ENCODE measurements around the gene L2HGDH. TPM values are rescaled to one million over a fixed set of nuclear protein-coding genes. Genes with fewer than 3 reads are reported as not detected.

The L2HGDH gene
- total RNA-seq, 1 experiment from 2014 or later: 25.0 TPM

- POLR2A ChIA-PET: no interaction called here
- no peak overlapping the region for H3K4me3 Mint-ChIP-seq (ENCODE audit: unreplicated experiment)
- H3K27ac Mint-ChIP-seq (ENCODE audit: unreplicated experiment): no peak overlapping the region
Observed at GRCh38 chr14:50225067-50225973, 86.7 kb downstream of the L2HGDH start.

GRCh38 chr14:50222055-50222613 lies 89.9 kb downstream of the L2HGDH start:
- no peaks in the 10 kb centered on the region for H3K9me3 Mint-ChIP-seq (ENCODE audit: unreplicated experiment)
- H3K4me3 Mint-ChIP-seq (ENCODE audit: unreplicated experiment): no peak overlapping the region
- intact Hi-C loops (cut with micrococcal nuclease; ENCODE audit: unreplicated experiment): no loop called here
- H3K36me3 Mint-ChIP-seq (ENCODE audit: insufficient read depth, unreplicated experiment): no peaks in the 10 kb centered on the region
- TF ChIP-seq CTCF (IDR thresholded peaks at IDR 0.05; ENCODE audit: insufficient read depth in 1 of 2, low read depth in 1 of 2, low read length in 1 of 2, severe bottlenecking in 1 of 2, unreplicated experiment in 1 of 2): no peak
- no TSS peak for BruUV-seq (replicated peaks)
- ChIA-PET CTCF (no interaction called here), POLR2A (no interaction called here)
- no peaks in the 10 kb centered on the region for H3K27me3 Mint-ChIP-seq (ENCODE audit: insufficient read depth, unreplicated experiment)
- Histone ChIP-seq H3K4me1 (no peaks in the 10 kb centered on the region; the same call in 1 of the 2 replicates), H3K9me3 (no peaks in the 10 kb centered on the region), H3K36me3 (ENCODE audit: control insufficient read depth, insufficient read depth, low read length) (no peaks in the 10 kb centered on the region), H3K4me3 (ENCODE audit: low read depth, low read length) (no peak overlapping the region), H3K27me3 (replicated peaks; ENCODE audit: control insufficient read depth, insufficient read depth, low read length) (no peaks in the 10 kb centered on the region)
- DNase-seq: no peak
- H3K27ac Mint-ChIP-seq (ENCODE audit: unreplicated experiment): no peak overlapping the region
- no peaks in the 10 kb centered on the region for H3K4me1 Mint-ChIP-seq (ENCODE audit: low read depth, unreplicated experiment)

More at GRCh38 chr14:50225067-50225973, 86.7 kb downstream of the L2HGDH start:
- CTCF ChIA-PET: interaction anchor here (0.6 kb wide), 1 partner anchor 550 kb away, joined by 3 read pairs; no protein-coding TSS in a partner anchor
- H3K4me3 ChIP-seq (ENCODE audit: low read depth, low read length): no peak overlapping the region
- no peak for DNase-seq
- TF ChIP-seq CTCF (IDR thresholded peaks at IDR 0.05; ENCODE audit: insufficient read depth in 1 of 2, low read depth in 1 of 2, low read length in 1 of 2, severe bottlenecking in 1 of 2, unreplicated experiment in 1 of 2): no peak
- BruUV-seq (replicated peaks): no TSS peak
- Mint-ChIP-seq H3K27me3 (ENCODE audit: insufficient read depth, unreplicated experiment) (no peaks in the 10 kb centered on the region), H3K4me1 (ENCODE audit: low read depth, unreplicated experiment) (no peaks in the 10 kb centered on the region), H3K9me3 (ENCODE audit: unreplicated experiment) (no peaks in the 10 kb centered on the region), H3K36me3 (ENCODE audit: insufficient read depth, unreplicated experiment) (no peaks in the 10 kb centered on the region)
- no peaks in the 10 kb centered on the region for H3K9me3 ChIP-seq
- intact Hi-C loops (cut with micrococcal nuclease; ENCODE audit: unreplicated experiment): no loop called here
- H3K36me3 ChIP-seq (ENCODE audit: control insufficient read depth, insufficient read depth, low read length): no peaks in the 10 kb centered on the region
- H3K27me3 ChIP-seq (replicated peaks; ENCODE audit: control insufficient read depth, insufficient read depth, low read length): no peaks in the 10 kb centered on the region
- peaks cover 6% of the 10 kb centered on the region; the same call in 1 of the 2 replicates for H3K4me1 ChIP-seq

- ChIA-PET POLR2A (no interaction called here), CTCF (no interaction called here)
- no peaks in the 10 kb centered on the region for H3K27me3 ChIP-seq (replicated peaks; ENCODE audit: control insufficient read depth, insufficient read depth, low read length)
- H3K4me3 Mint-ChIP-seq (ENCODE audit: unreplicated experiment): no peak overlapping the region
- no peaks in the 10 kb centered on the region for H3K36me3 Mint-ChIP-seq (ENCODE audit: insufficient read depth, unreplicated experiment)
- H3K4me1 ChIP-seq: no peaks in the 10 kb centered on the region
- no peak for DNase-seq
- BruUV-seq (replicated peaks): no TSS peak
- no peaks in the 10 kb centered on the region for H3K9me3 ChIP-seq
- H3K4me3 ChIP-seq (ENCODE audit: low read depth, low read length): no peak overlapping the region
- no peaks in the 10 kb centered on the region for H3K36me3 ChIP-seq (ENCODE audit: control insufficient read depth, insufficient read depth, low read length)
- H3K9me3 Mint-ChIP-seq (ENCODE audit: unreplicated experiment): no peaks in the 10 kb centered on the region
- H3K27me3 Mint-ChIP-seq (ENCODE audit: insufficient read depth, unreplicated experiment): no peaks in the 10 kb centered on the region
- H3K27ac Mint-ChIP-seq (ENCODE audit: unreplicated experiment): no peak overlapping the region
- no peaks in the 10 kb centered on the region for H3K4me1 Mint-ChIP-seq (ENCODE audit: low read depth, unreplicated experiment)
- intact Hi-C loops (cut with micrococcal nuclease; ENCODE audit: unreplicated experiment): no loop called here
- TF ChIP-seq CTCF (IDR thresholded peaks at IDR 0.05; ENCODE audit: insufficient read depth in 1 of 2, low read depth in 1 of 2, low read length in 1 of 2, severe bottlenecking in 1 of 2, unreplicated experiment in 1 of 2): no peak
Observed at GRCh38 chr14:50218501-50218900, 93.5 kb downstream of the L2HGDH start.
